IMR-90 (cell line): Measurements from ENCODE around the gene ZDHHC19.

ENCODE experiments used
- BHLHE40 ChIP-seq: fragments of 150-350 bp; IDR thresholded peaks from 2 replicates; pipeline ENCODE4 v1.6.1; 2016; ENCODE audit warnings: mild to moderate bottlenecking, low read depth, low read length
- MAFK ChIP-seq: IDR thresholded peaks from 2 replicates; pipeline ENCODE4 v1.6.1; 2012; ENCODE audit warnings: low read depth, low read length, improper control_type of control experiment
- MAZ ChIP-seq: IDR thresholded peaks from 2 replicates; pipeline ENCODE4 v1.6.1; 2012; ENCODE audit warnings: low read depth, mild to moderate bottlenecking, low read length, improper control_type of control experiment, moderate library complexity, borderline replicate concordance
- MXI1 ChIP-seq: IDR thresholded peaks from 2 replicates; pipeline ENCODE4 v1.6.1; 2012; ENCODE audit warnings: low read depth, mild to moderate bottlenecking, low read length, moderate library complexity, borderline replicate concordance
- NFE2L2 ChIP-seq: fragments of 150-350 bp; IDR thresholded peaks from 2 replicates; pipeline ENCODE4 v1.6.1; 2016; ENCODE audit warnings: low read depth, mild to moderate bottlenecking, low read length
- POLR2A ChIP-seq: IDR thresholded peaks from 2 replicates; pipeline ENCODE4 v1.6.1; 2012; ENCODE audit warnings: mild to moderate bottlenecking, low read depth, low read length
- RCOR1 ChIP-seq: IDR thresholded peaks from 2 replicates; pipeline ENCODE4 v1.6.1; 2012; ENCODE audit warnings: mild to moderate bottlenecking, low read length, improper control_type of control experiment; ENCODE audit not compliant: insufficient replicate concordance
- RFX5 ChIP-seq: IDR thresholded peaks from 2 replicates; pipeline ENCODE4 v1.8.0; 2012; ENCODE audit warnings: low read depth, mild to moderate bottlenecking, low read length, moderate library complexity
- TF ChIP-seq, protein P1 (sequence below): conservative IDR thresholded peaks from 2 replicates; pipeline ENCODE4 v1.5.1; 2012; ENCODE audit warnings: mild to moderate bottlenecking, low read depth, low read length, improper control_type of control experiment

DNA sequence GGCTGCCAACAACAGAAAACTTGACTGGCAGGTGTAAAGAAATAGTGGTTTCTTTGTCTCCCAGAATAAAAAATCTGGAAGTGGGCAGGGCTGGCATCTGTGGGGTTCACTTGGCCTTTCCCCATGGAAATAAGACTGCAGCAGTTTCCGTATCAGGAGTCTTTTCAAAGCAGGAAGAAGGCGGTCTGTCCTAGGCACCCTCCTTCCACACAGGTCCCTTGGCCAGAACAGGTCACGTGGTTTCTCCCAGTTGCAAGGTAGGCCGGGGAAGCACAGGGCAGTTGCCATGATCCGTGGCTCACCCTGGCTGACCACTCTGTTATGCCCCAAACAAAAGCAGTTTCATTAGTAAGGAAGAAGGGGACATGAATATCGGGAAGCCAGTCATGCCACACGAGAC, 45.4 kb downstream of the ZDHHC19 start:
- TF ChIP-seq MAZ, result no peak
- TF ChIP-seq RCOR1, result no peak
- TF ChIP-seq MAFK, result no peak
- TF ChIP-seq, protein P1, sequence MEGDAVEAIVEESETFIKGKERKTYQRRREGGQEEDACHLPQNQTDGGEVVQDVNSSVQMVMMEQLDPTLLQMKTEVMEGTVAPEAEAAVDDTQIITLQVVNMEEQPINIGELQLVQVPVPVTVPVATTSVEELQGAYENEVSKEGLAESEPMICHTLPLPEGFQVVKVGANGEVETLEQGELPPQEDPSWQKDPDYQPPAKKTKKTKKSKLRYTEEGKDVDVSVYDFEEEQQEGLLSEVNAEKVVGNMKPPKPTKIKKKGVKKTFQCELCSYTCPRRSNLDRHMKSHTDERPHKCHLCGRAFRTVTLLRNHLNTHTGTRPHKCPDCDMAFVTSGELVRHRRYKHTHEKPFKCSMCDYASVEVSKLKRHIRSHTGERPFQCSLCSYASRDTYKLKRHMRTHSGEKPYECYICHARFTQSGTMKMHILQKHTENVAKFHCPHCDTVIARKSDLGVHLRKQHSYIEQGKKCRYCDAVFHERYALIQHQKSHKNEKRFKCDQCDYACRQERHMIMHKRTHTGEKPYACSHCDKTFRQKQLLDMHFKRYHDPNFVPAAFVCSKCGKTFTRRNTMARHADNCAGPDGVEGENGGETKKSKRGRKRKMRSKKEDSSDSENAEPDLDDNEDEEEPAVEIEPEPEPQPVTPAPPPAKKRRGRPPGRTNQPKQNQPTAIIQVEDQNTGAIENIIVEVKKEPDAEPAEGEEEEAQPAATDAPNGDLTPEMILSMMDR, result no peak
- TF ChIP-seq RFX5, result no peak
- TF ChIP-seq POLR2A, result no peak
- TF ChIP-seq BHLHE40, result no peak
- TF ChIP-seq NFE2L2, result no peak
- no peak for TF ChIP-seq MXI1
